GM21515 (cell line): ENCODE data around the gene ACADVL.

Experiments used
- ATAC-seq: cut with Tn5 transposase; IDR thresholded peaks from one replicate; pipeline ENCODE4 v1.9.1; 2021; ENCODE audit not compliant: unreplicated experiment

The ACADVL gene

GRCh38 chr17:7250695-7251627 lies 31.2 kb downstream of the ACADVL start:
- no peak for ATAC-seq

GRCh38 chr17:7251661-7252175 lies 32.0 kb downstream of the ACADVL start, which contains the start of gene CTDNEP1:
Gene CTDNEP1 (minus strand): TSS chr17:7251734. CDS start chr17:7251296, 438 bp downstream.
- ATAC-seq: peak; percentile 78

- peak; percentile 46 for ATAC-seq
Observed at GRCh38 chr17:7252176-7253043, 32.7 kb downstream of the ACADVL start, which contains the start of gene ELP5. Gene ELP5 (plus strand): TSS chr17:7252215. CDS start chr17:7252551, 336 bp downstream.

- no peak for ATAC-seq
Observed at GRCh38 chr17:7253082-7253481, 33.3 kb downstream of the ACADVL start.

- ATAC-seq: no peak
Observed at GRCh38 chr17:7254511-7254910, 34.8 kb downstream of the ACADVL start.

GRCh38 chr17:7256766-7257456 lies 37.2 kb downstream of the ACADVL start:
- no peak for ATAC-seq

- ATAC-seq: no peak
Observed at GRCh38 chr17:7258731-7259554, 39.2 kb downstream of the ACADVL start.

- no peak for ATAC-seq
Observed at GRCh38 chr17:7259555-7259889, 39.8 kb downstream of the ACADVL start.

GRCh38 chr17:7260151-7260550 lies 40.4 kb downstream of the ACADVL start:
- ATAC-seq: no peak

- no peak for ATAC-seq
Observed at GRCh38 chr17:7260651-7261378, 41.1 kb downstream of the ACADVL start.

- ATAC-seq: no peak
Observed at GRCh38 chr17:7261379-7262191, 41.8 kb downstream of the ACADVL start.

GRCh38 chr17:7262192-7262934 lies 42.6 kb downstream of the ACADVL start, which contains the start of gene CLDN7:
Gene CLDN7 (minus strand): TSS chr17:7262478. CDS start chr17:7262043, 435 bp downstream.
- no peak for ATAC-seq

GRCh38 chr17:7262935-7263800 lies 43.4 kb downstream of the ACADVL start:
- no peak for ATAC-seq

GRCh38 chr17:7263801-7264078 lies 44.0 kb downstream of the ACADVL start:
- ATAC-seq: no peak

- no peak for ATAC-seq
Observed at GRCh38 chr17:7266784-7267183, 47.0 kb downstream of the ACADVL start.
